HG02610 (cell line): ENCODE measurements around the gene SCAP.
"Not testable (repeated sequence)": the region's sequence is repeated elsewhere in the genome, so short reads cannot be mapped to it uniquely, and the experiment has no call there.

Experiments used
- ATAC-seq: cut with Tn5 transposase; IDR thresholded peaks from one replicate; pipeline ENCODE4 v1.9.1; 2021; ENCODE audit warnings: mild to moderate bottlenecking, moderate library complexity; ENCODE audit not compliant: unreplicated experiment

Gene SCAP

GRCh38 chr3:47475570-47476329 is at the start of gene SCAP:
Gene SCAP (minus strand): TSS chr3:47475941. CDS start chr3:47442993, 32,948 bp downstream.
- peak; percentile 88 for ATAC-seq

GRCh38 chr3:47523310-47524073 is 47.8 kb upstream of the SCAP start:
- ATAC-seq = no peak

GRCh38 chr3:47522082-47522987 is 46.6 kb upstream of the SCAP start:
- ATAC-seq = peak; percentile 48

GRCh38 chr3:47520756-47521155 is 45.0 kb upstream of the SCAP start:
- ATAC-seq = no peak

GRCh38 chr3:47517937-47518336 is 42.2 kb upstream of the SCAP start:
- no peak for ATAC-seq

GRCh38 chr3:47515864-47516319 is 40.2 kb upstream of the SCAP start:
- no peak for ATAC-seq

- no peak for ATAC-seq
Observed at GRCh38 chr3:47515100-47515499, 39.4 kb upstream of the SCAP start.

GRCh38 chr3:47513125-47513929 is 37.6 kb upstream of the SCAP start, which contains the start of gene ELP6:
Gene ELP6 (minus strand): TSS chr3:47513712. CDS start chr3:47513590, 122 bp downstream.
- ATAC-seq = peak; percentile 94

GRCh38 chr3:47512416-47513124 is 36.8 kb upstream of the SCAP start:
- ATAC-seq = no peak

- ATAC-seq = not testable (repeated sequence)
Observed at GRCh38 chr3:47505267-47505666, 29.5 kb upstream of the SCAP start.

- no peak for ATAC-seq
Observed at GRCh38 chr3:47504113-47504512, 28.4 kb upstream of the SCAP start.

- no peak for ATAC-seq
Observed at GRCh38 chr3:47503033-47503432, 27.3 kb upstream of the SCAP start.

- ATAC-seq = no peak
Observed at GRCh38 chr3:47496892-47497291, 21.2 kb upstream of the SCAP start.

- ATAC-seq = no peak
Observed at GRCh38 chr3:47495886-47496285, 20.1 kb upstream of the SCAP start.

GRCh38 chr3:47495111-47495510 is 19.4 kb upstream of the SCAP start:
- no peak for ATAC-seq

- ATAC-seq = no peak
Observed at GRCh38 chr3:47491777-47492176, 16.0 kb upstream of the SCAP start.

- ATAC-seq = no peak
Observed at GRCh38 chr3:47491186-47491585, 15.4 kb upstream of the SCAP start.

GRCh38 chr3:47487265-47487664 is 11.5 kb upstream of the SCAP start:
- ATAC-seq = no peak

GRCh38 chr3:47485812-47486211 is 10.1 kb upstream of the SCAP start:
- ATAC-seq = no peak

- ATAC-seq = no peak
Observed at GRCh38 chr3:47482366-47482765, 6.6 kb upstream of the SCAP start.
